Activated CD4-positive, CD25-positive, alpha-beta regulatory T cell treated with anti-CD3 and anti-CD28 coated beads, Interleukin-2, amount 50 U/mL, for 24 hours (primary cell): ENCODE data around the gene SPTLC3.

ENCODE experiments used
- ATAC-seq, 2 donors: fragments of 150-1000 bp; cut with Tn5 transposase; one replicate each; pipeline ENCODE4 v1.10.0; 2021; ENCODE audit warnings: mild to moderate bottlenecking in 1 of 2, moderate library complexity in 1 of 2

The SPTLC3 gene

DNA sequence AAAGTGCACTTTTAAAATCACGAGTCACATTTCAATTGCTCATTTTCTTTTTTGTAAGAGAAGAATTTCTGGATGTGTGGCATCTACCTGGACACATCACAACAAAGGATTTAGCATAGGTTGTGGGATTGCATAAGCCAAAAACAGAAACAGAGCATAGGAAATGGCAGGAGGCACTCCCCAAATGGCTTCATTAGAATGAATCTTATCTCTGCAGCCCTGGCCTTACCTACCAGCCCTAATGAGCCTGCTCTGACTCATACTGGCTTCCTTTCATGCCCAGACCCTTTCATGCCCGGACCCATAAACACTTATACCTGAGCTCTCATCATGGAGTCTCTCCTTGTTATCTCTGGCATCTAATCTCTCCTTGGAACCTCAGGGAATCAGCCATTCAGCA is 23.9 kb upstream of the SPTLC3 start:
- ATAC-seq: no peak

- ATAC-seq: no peak
Observed at GRCh38 chr20:12987261-12987660, 21.5 kb upstream of the SPTLC3 start.

DNA sequence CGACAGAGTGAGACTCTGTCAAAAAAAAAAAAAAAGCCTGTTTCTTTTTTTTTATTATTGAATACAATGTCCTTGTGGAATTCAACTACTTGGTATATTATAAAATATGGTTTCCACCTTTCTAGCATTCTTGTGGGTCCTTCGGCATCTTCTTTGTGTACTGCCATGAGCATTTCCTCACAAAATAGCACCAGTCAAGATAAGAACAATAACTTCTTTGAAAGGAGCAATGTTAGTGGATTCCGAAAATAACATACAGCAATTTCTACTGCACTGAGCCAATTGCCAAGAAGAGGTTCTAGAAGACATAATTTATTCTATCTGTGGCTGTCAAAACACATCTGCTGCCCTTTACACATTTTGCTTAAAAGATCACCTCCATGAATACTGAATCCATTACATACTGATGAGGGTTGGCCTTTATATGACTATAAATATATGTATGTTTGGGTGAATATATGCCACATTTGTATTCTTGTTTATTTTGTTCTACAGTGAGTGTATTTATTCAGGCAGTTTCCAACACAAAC is 19.1 kb upstream of the SPTLC3 start:
- ATAC-seq: no peak

DNA sequence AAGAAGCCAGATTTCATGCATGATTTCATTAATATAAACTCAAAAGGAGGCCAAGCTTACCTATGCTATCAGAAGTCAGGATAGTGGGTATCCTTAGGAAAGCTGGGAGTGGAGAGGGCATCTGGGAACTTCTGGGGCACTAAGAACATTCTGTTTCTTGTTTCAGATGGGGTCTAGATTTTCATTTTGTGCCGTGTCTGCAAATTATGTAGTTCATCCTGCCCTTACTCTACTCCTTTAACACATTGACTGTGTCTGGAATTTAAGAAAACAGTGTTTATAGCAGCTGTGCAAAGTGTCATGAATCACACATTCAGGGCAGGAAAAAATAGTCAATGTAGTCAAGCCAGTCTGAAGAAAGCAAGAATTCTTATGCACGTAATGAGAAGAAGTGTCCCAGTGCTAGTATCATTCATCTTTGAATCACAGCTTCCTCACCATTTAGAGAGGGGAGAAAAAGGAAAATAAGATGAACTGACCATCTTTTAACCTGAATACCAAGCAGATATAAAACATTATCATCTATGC is 11.6 kb upstream of the SPTLC3 start:
- no peak for ATAC-seq

DNA sequence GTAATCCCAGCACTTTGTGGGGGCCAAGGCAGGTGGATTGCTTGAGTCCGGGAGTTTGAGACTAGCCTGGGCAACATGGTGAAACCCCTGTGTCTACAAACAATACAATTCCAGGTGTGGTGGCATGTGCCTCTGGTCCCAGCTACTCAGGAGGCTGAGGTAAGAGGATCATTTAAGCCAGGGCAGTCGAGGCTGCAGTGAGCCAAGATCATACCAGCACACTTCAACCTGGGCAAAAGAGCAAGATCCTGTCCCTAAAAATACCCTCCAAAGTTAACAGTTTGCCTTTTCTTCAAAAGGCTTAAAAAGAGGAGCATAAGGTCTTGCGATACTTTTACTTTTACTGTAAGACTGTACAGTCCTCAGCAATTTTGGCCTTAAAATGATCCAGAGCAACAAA is 10.7 kb upstream of the SPTLC3 start:
- ATAC-seq: no peak

GRCh38 chr20:12999201-12999600 is 9.6 kb upstream of the SPTLC3 start:
- no peak for ATAC-seq

- ATAC-seq: no peak
Observed at GRCh38 chr20:13002251-13002650, 6.5 kb upstream of the SPTLC3 start.

DNA sequence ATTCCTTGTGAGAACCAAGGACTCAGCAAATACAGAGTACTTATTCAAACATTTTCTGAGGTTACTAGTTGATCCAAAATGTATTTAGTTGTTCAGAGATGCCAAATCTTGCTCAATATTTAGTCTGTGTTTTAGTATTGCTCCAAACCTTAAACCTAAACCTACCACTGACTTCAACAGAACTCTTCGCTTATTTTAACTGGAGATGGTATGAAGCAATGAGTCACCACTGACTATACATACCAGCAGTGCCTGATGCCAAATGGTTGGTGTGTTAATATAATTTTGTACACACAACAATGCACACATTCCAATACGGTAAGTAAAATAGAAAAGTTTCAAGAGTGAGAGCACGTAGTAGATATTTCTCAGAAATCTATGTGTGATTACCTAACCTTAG is 1.9 kb upstream of the SPTLC3 start:
- ATAC-seq: no peak

- no peak for ATAC-seq
Observed at GRCh38 chr20:13007596-13007995, 1.2 kb upstream of the SPTLC3 start.

GRCh38 chr20:13009682-13010406 is 1.1 kb downstream of the SPTLC3 start:
- ATAC-seq: peak in 1 of 2 donors; percentile 36

GRCh38 chr20:13012886-13013285 is 4.1 kb downstream of the SPTLC3 start:
- no peak for ATAC-seq

- ATAC-seq: no peak
Observed at GRCh38 chr20:13013411-13013810, 4.6 kb downstream of the SPTLC3 start.

- ATAC-seq: no peak
Observed at GRCh38 chr20:13017235-13017634, 8.5 kb downstream of the SPTLC3 start.

DNA sequence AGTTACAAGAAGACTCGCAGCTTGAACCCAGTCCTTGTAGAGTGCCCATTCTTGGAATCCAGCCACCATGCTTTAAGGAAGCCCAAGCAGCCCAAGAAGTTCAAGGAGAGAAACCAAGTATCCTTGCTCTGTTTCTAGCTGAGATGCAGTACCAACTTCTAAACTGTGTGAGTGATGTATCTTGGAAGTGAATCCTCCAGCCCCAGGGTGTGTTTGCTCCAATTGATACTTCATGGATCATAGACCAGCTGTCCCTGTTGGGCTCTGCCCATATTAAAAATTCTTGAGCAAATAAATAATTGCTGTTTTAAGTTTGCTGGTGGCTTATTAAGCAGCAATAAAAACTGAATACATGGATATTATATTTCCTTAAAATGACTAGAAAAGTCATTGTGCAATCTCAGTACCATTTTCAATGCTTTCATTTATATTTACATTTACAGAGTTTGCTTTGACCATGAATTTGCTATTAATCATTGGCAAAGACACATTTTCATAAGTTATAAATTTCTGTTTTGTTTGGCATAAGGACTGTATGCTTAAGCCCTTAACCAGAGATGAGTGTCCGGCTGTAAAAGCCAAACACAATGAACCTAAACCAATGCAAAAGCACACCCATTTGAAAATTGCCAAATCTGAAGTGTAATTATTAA is 9.2 kb downstream of the SPTLC3 start:
- ATAC-seq: no peak

GRCh38 chr20:13021205-13021970 is 12.6 kb downstream of the SPTLC3 start:
- no peak for ATAC-seq

- ATAC-seq: no peak
Observed at GRCh38 chr20:13022401-13023155, 13.8 kb downstream of the SPTLC3 start.

- no peak for ATAC-seq
Observed at GRCh38 chr20:13024596-13024995, 15.8 kb downstream of the SPTLC3 start.

GRCh38 chr20:13025181-13025580 is 16.4 kb downstream of the SPTLC3 start:
- no peak for ATAC-seq

- ATAC-seq: no peak
Observed at GRCh38 chr20:13028001-13028400, 19.2 kb downstream of the SPTLC3 start.

GRCh38 chr20:13028673-13029072 is 19.9 kb downstream of the SPTLC3 start:
- no peak for ATAC-seq

DNA sequence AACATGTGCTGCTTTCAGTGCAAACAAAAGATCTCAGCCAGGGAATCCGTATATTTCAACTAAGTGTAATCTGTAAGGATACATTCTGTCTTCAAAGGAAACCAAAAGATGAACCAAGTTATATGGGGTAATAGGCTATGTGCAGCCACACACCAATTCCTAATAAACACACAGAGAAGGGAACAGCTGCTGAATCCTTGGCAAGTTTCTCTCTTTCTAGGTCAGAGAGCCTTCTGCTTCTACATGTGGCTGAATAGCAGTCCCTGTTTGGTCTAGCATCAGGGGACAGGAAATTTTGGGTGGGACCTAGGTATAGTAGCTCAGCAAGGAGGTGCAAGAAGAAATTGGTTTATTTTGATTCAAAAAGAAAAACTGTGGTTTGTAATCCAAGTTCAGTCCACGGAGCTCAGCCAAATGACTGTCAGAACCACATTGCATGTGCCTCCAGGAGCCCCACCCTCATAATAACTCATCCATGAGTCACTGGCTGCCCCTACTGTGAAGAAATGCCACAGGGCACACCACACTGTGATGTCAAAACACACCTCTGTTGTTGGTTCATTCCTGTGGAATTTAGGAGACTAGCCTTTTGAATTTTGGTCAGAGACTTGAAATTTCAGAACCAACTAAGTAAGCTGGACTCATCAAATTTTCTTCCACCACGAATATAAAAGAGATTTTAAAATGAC is 21.1 kb downstream of the SPTLC3 start:
- no peak for ATAC-seq

- no peak for ATAC-seq
Observed at GRCh38 chr20:13031751-13032150, 23.0 kb downstream of the SPTLC3 start.
